T-cell (primary cell): ENCODE measurements around the gene UCK2. TPM values are rescaled to one million over a fixed set of nuclear protein-coding genes. Genes with fewer than 3 reads are reported as not detected.

Experiments
- ATAC-seq, 4 experiments: fragments of 200-7000 bp in 3 of 4; fragments of 150-1000 bp in 1 of 4; cut with Tn5 transposase; replicated peaks in 1 of 4; 1 replicate in 3 of 4; 2 replicates in 1 of 4; pipeline ENCODE4 v1.10.0; 2021; ENCODE audit warnings: moderate library complexity in 3 of 4, mild to moderate bottlenecking in 2 of 4, moderate number of reproducible peaks in 1 of 4
- CTCF ChIA-PET, 2 donors: fragments of 300-600 bp; sonication (Branson Sonifier 250); formaldehyde crosslinking; loops; one replicate each; lab custom pipeline; 2022; ENCODE audit warnings: antibody characterized with exemption in 2 of 2; lab: Charles Lee
- POLR2A ChIA-PET, 2 donors: fragments of 300-600 bp; sonication (Branson Sonifier 250); formaldehyde crosslinking; loops; one replicate each; lab custom pipeline; 2022; ENCODE audit warnings: antibody characterized with exemption in 2 of 2; lab: Charles Lee
- DNase-seq, 35 experiments: peaks; one replicate each; pipeline versions ENCODE4 v3.0.0 to v3.0.0-alpha.2; 2013 to 2023
- H3K27ac ChIP-seq: one replicate; pipeline ENCODE4 v1.5.1; 2013; ENCODE audit warnings: low read length
- H3K27me3 ChIP-seq, 2 experiments: replicated peaks in 1 of 2; 1 replicate in 1 of 2; 2 replicates in 1 of 2; pipeline versions ENCODE4 v1.6.1 to v1.7.0; 2013; ENCODE audit warnings: low read length in 1 of 2, mixed read lengths in 1 of 2; ENCODE audit not compliant: control insufficient read depth in 2 of 2, insufficient read depth in 2 of 2; ENCODE audit errors: extremely low read depth in 1 of 2
- H3K36me3 ChIP-seq, 2 donors: 1 replicate in 1 of 2; 2 replicates in 1 of 2; pipeline versions ENCODE4 v1.6.1 to v1.7.0; 2013; ENCODE audit warnings: low read length in 1 of 2; ENCODE audit not compliant: control insufficient read depth in 2 of 2, insufficient read depth in 1 of 2; ENCODE audit errors: extremely low read depth in 1 of 2
- H3K4me1 ChIP-seq, 2 experiments: 1 replicate in 1 of 2; 2 replicates in 1 of 2; pipeline versions ENCODE4 v1.6.1 to v1.7.0; 2013; ENCODE audit warnings: low read length in 2 of 2, mixed read lengths in 1 of 2; ENCODE audit not compliant: insufficient read depth in 2 of 2, control insufficient read depth in 1 of 2; ENCODE audit errors: extremely low read depth in 1 of 2
- H3K4me3 ChIP-seq, 2 donors: 1 replicate in 1 of 2; 2 replicates in 1 of 2; pipeline versions ENCODE4 v1.5.1 to v1.7.0; 2013; ENCODE audit warnings: mild to moderate bottlenecking in 2 of 2, low read length in 1 of 2, moderate library complexity in 1 of 2; ENCODE audit not compliant: control insufficient read depth in 1 of 2; ENCODE audit errors: extremely low read depth in 1 of 2
- H3K9me3 ChIP-seq: 2 replicates; pipeline ENCODE4 v1.7.0; 2013
- H3K27ac Mint-ChIP-seq, 2 donors: one replicate each; pipeline ENCODE4 v1.8.0; 2020 to 2021; ENCODE audit warnings: mild to moderate bottlenecking in 2 of 2, mixed read lengths in 2 of 2
- H3K27me3 Mint-ChIP-seq, 2 donors: one replicate each; pipeline ENCODE4 v1.8.0; 2021 to 2022; ENCODE audit warnings: mixed read lengths in 2 of 2
- H3K36me3 Mint-ChIP-seq: one replicate; pipeline ENCODE4 v1.8.0; 2021; ENCODE audit warnings: mixed read lengths
- H3K4me1 Mint-ChIP-seq, 3 donors: one replicate each; pipeline ENCODE4 v1.8.0; 2020 to 2022; ENCODE audit warnings: mixed read lengths in 3 of 3, mild to moderate bottlenecking in 1 of 3
- H3K4me3 Mint-ChIP-seq, 3 donors: one replicate each; pipeline ENCODE4 v1.8.0; 2020 to 2022; ENCODE audit warnings: mild to moderate bottlenecking in 3 of 3, mixed read lengths in 3 of 3, moderate library complexity in 3 of 3
- H3K9me3 Mint-ChIP-seq, 3 donors: one replicate each; pipeline ENCODE4 v1.8.0; 2020 to 2022; ENCODE audit warnings: mixed read lengths in 3 of 3
- WGBS: methylation state at CpG from one replicate; pipeline ENCODE4 v1.1.5; 2013; ENCODE audit warnings: missing lambda C conversion rate; ENCODE audit not compliant: insufficient coverage; 5-methylcytosine and 5-hydroxymethylcytosine counted together
- total RNA-seq, 35 experiments: library from RNA in 6 of 35; stranded (reverse) in 6 of 35; fragments of 120-200 nt in 1 of 35; gene quantifications; one replicate each; pipeline versions ENCODE4 v1.2.1 to v1.2.4 and lab custom pipeline; 2013 to 2026

The UCK2 gene
- total RNA-seq, 5 donors from 2014 or later (not counting 1 experiment from before 2014, with no cell fraction given): 2.8 to 9.0 (median 6.9) TPM

DNA sequence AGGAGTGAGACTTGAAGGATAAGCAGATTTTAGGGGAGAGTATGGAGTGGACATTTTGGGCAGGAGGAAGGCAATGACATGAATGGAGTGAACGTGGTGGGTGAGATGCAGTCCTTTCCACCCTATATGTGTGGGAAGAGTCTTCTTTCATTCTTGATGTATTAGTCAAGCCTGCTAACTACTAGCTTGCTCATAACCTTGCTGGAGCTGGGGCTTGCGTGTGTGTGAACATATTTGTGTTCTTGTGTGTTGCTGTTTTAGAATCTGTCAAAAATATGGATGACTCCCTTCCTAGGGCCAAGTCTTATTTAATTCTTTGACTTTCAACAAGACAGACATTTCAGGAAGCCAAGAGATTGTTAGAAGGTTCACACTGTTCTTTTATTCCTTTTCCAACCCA is 132.7 kb downstream of the UCK2 start:
- Histone ChIP-seq H3K4me3 (no peak overlapping the region), H3K36me3 (no peaks in the 10 kb centered on the region), H3K9me3 (no peaks in the 10 kb centered on the region), H3K4me1 (no peaks in the 10 kb centered on the region), H3K27me3 (peaks cover 0 to 5% of the 10 kb centered on the region in 2 experiments), H3K27ac (no peak overlapping the region)
- DNase-seq (no peak), ATAC-seq (no peak)
- ChIA-PET CTCF (no interaction called here), POLR2A (interaction anchor here in 1 of 2 donors (0.7 kb wide), 1 partner anchor 35 kb away, joined by 3 read pairs; no protein-coding TSS in a partner anchor)
- WGBS: no CpG with 5 or more reads among the region's 2 CpGs
- H3K27ac Mint-ChIP-seq: no peak overlapping the region
- no peak overlapping the region for H3K4me3 Mint-ChIP-seq
- H3K27me3 Mint-ChIP-seq: peaks cover 0 to 8% of the 10 kb centered on the region in 2 donors
- H3K4me1 Mint-ChIP-seq: no peaks in the 10 kb centered on the region
- H3K9me3 Mint-ChIP-seq: no peaks in the 10 kb centered on the region
- no peaks in the 10 kb centered on the region for H3K36me3 Mint-ChIP-seq

- H3K9me3 ChIP-seq: no peaks in the 10 kb centered on the region
- Mint-ChIP-seq H3K4me1 (no peaks in the 10 kb centered on the region), H3K27me3 (peaks cover 3 to 9% of the 10 kb centered on the region in 2 donors), H3K36me3 (no peaks in the 10 kb centered on the region), H3K9me3 (no peaks in the 10 kb centered on the region), H3K4me3 (no peak overlapping the region), H3K27ac (no peak overlapping the region)
- H3K36me3 ChIP-seq: no peaks in the 10 kb centered on the region
- H3K27ac ChIP-seq: no peak overlapping the region
- 40% methylated on average over 1 of the region's 2 CpGs for WGBS
- peaks cover 0 to 5% of the 10 kb centered on the region in 2 experiments for H3K27me3 ChIP-seq
- no peaks in the 10 kb centered on the region for H3K4me1 ChIP-seq
- H3K4me3 ChIP-seq: no peak overlapping the region
- ATAC-seq (no peak), DNase-seq (no peak)
- CTCF ChIA-PET: no interaction called here
- POLR2A ChIA-PET: no interaction called here
Observed at GRCh38 chr1:165960881-165961280, 133.5 kb downstream of the UCK2 start.

Other genes with a start within 250 kb of the UCK2 start
- 10 to 100 TPM; 33.1 to 66.7 (median 40.4) TPM for gene MGST3, start 196.4 kb upstream of the UCK2 start, total RNA-seq
- 10 to 100 TPM; 30.8 to 38.5 (median 34.7) TPM for gene ALDH9A1, start 129.1 kb upstream of the UCK2 start, total RNA-seq
- gene TMCO1, start 58.7 kb upstream of the UCK2 start, total RNA-seq: 10 to 100 TPM; 36.2 to 67.1 (median 51.4) TPM